Karpas-422 (cell line): Measurements from ENCODE around the gene PGK1. TPM values are rescaled to one million over a fixed set of nuclear protein-coding genes. Genes with fewer than 3 reads are reported as not detected.

ENCODE experiments used
- DNase-seq: peaks from one replicate; pipeline ENCODE4 v3.0.0-alpha.2; 2015
- H2AFZ ChIP-seq: fragments of 200-600 bp; sonication (generic); 2 replicates; pipeline ENCODE4 v1.6.1; 2014; ENCODE audit warnings: antibody characterized with exemption, low read length, mixed read lengths
- H3K27ac ChIP-seq: fragments of 200-600 bp; sonication (generic); 2 replicates; pipeline ENCODE4 v1.5.1; 2014; ENCODE audit warnings: mild to moderate bottlenecking, low read length, moderate library complexity
- H3K27me3 ChIP-seq: fragments of 200-600 bp; sonication (generic); 2 replicates; pipeline ENCODE4 v1.6.1; 2014; ENCODE audit warnings: low read length, mixed read lengths
- H3K36me3 ChIP-seq: fragments of 200-600 bp; sonication (generic); 2 replicates; pipeline ENCODE4 v1.6.1; 2014; ENCODE audit warnings: low read length, mixed read lengths; ENCODE audit not compliant: insufficient read depth
- H3K4me1 ChIP-seq: fragments of 200-600 bp; sonication (generic); 2 replicates; pipeline ENCODE4 v1.6.1; 2014; ENCODE audit warnings: mild to moderate bottlenecking, low read length, mixed read lengths
- H3K4me2 ChIP-seq: fragments of 200-600 bp; sonication (generic); 2 replicates; pipeline ENCODE4 v1.6.1; 2014; ENCODE audit warnings: low read length, low read depth, mild to moderate bottlenecking; ENCODE audit not compliant: poor library complexity, severe bottlenecking
- H3K4me3 ChIP-seq: fragments of 200-600 bp; sonication (generic); 2 replicates; pipeline ENCODE4 v1.5.1; 2014; ENCODE audit warnings: mild to moderate bottlenecking, antibody characterized with exemption, low read length, mixed read lengths
- H3K79me2 ChIP-seq: fragments of 200-600 bp; sonication (generic); 2 replicates; pipeline ENCODE4 v1.6.1; 2014; ENCODE audit warnings: mild to moderate bottlenecking, low read length, mixed read lengths
- H3K9ac ChIP-seq: fragments of 200-600 bp; sonication (generic); 2 replicates; pipeline ENCODE4 v1.6.0; 2014; ENCODE audit warnings: low read length
- H3K9me2 ChIP-seq: fragments of 200-600 bp; sonication (generic), shearing (Covaris generic); replicated peaks from 2 replicates; pipeline ENCODE4 v1.6.0; 2014; ENCODE audit warnings: mild to moderate bottlenecking, low read length, moderate library complexity; ENCODE audit not compliant: insufficient read depth
- H3K9me3 ChIP-seq: fragments of 300-700, 200-600 bp; sonication (generic); 2 replicates; pipeline ENCODE4 v1.6.1; 2014; ENCODE audit warnings: low read length, mixed read lengths
- H4K20me1 ChIP-seq: fragments of 200-600 bp; sonication (generic); 2 replicates; pipeline ENCODE4 v1.6.1; 2014; ENCODE audit warnings: mild to moderate bottlenecking, antibody characterized with exemption, low read length, low read depth; ENCODE audit not compliant: insufficient read depth
- total RNA-seq: library from RNA; depleted of rRNA; stranded (reverse); fragments of >200 nt; shearing (Covaris generic); gene quantifications from 2 replicates; pipeline ENCODE4 v1.2.3, GENCODE V29; 2014; ENCODE audit warnings: low replicate concordance

The PGK1 gene
- total RNA-seq, 1 experiment from 2014 or later: 337 TPM

GRCh38 chrX:78105944-78106650 is 2.0 kb downstream of the PGK1 start:
- Histone ChIP-seq H3K36me3 (peaks cover 37% of the 10 kb centered on the region), H3K27ac (no peak overlapping the region), H3K9ac (peak overlapping the region; percentile 94), H3K9me3 (no peaks in the 10 kb centered on the region), H4K20me1 (peaks cover 46% of the 10 kb centered on the region), H3K27me3 (no peaks in the 10 kb centered on the region), H3K4me1 (peaks cover 45% of the 10 kb centered on the region), H3K4me2 (peak overlapping the region; percentile 77), H3K4me3 (peak overlapping the region; percentile 91), H3K9me2 (no peaks in the 10 kb centered on the region), H3K79me2 (peaks cover 67% of the 10 kb centered on the region), H2AFZ (no peak overlapping the region)
- no peak for DNase-seq

GRCh38 chrX:78106651-78106986 is 2.6 kb downstream of the PGK1 start:
- no peaks in the 10 kb centered on the region for H3K9me3 ChIP-seq
- peaks cover 42% of the 10 kb centered on the region for H3K36me3 ChIP-seq
- no peaks in the 10 kb centered on the region for H3K9me2 ChIP-seq
- H3K27ac ChIP-seq: no peak overlapping the region
- peaks cover 45% of the 10 kb centered on the region for H3K4me1 ChIP-seq
- H3K79me2 ChIP-seq: peaks cover 72% of the 10 kb centered on the region
- DNase-seq: no peak
- H2AFZ ChIP-seq: no peak overlapping the region
- peak overlapping the region; percentile 77 for H3K4me2 ChIP-seq
- H3K4me3 ChIP-seq: peak overlapping the region; percentile 91; the same call in 1 of the 2 replicates
- no peak overlapping the region for H3K9ac ChIP-seq
- peaks cover 49% of the 10 kb centered on the region for H4K20me1 ChIP-seq
- H3K27me3 ChIP-seq: no peaks in the 10 kb centered on the region

GRCh38 chrX:78109458-78109857 is 5.4 kb downstream of the PGK1 start:
- H3K36me3 ChIP-seq: peaks cover 52% of the 10 kb centered on the region
- peaks cover 68% of the 10 kb centered on the region for H4K20me1 ChIP-seq
- H3K9me2 ChIP-seq: no peaks in the 10 kb centered on the region
- H2AFZ ChIP-seq: no peak overlapping the region
- H3K27me3 ChIP-seq: no peaks in the 10 kb centered on the region
- no peaks in the 10 kb centered on the region for H3K9me3 ChIP-seq
- no peak overlapping the region for H3K9ac ChIP-seq
- no peak overlapping the region for H3K4me3 ChIP-seq
- H3K4me1 ChIP-seq: peaks cover 37% of the 10 kb centered on the region
- DNase-seq: no peak
- H3K27ac ChIP-seq: no peak overlapping the region
- H3K79me2 ChIP-seq: peaks cover 96% of the 10 kb centered on the region
- H3K4me2 ChIP-seq: no peak overlapping the region

- no peaks in the 10 kb centered on the region for H3K9me2 ChIP-seq
- H3K9me3 ChIP-seq: no peaks in the 10 kb centered on the region
- H2AFZ ChIP-seq: no peak overlapping the region
- no peak overlapping the region for H3K4me2 ChIP-seq
- H3K9ac ChIP-seq: no peak overlapping the region
- H3K4me1 ChIP-seq: peaks cover 24% of the 10 kb centered on the region
- no peak overlapping the region for H3K4me3 ChIP-seq
- H3K79me2 ChIP-seq: peaks cover 89% of the 10 kb centered on the region
- peaks cover 41% of the 10 kb centered on the region for H3K36me3 ChIP-seq
- H3K27ac ChIP-seq: no peak overlapping the region
- no peak for DNase-seq
- H4K20me1 ChIP-seq: peaks cover 56% of the 10 kb centered on the region
- no peaks in the 10 kb centered on the region for H3K27me3 ChIP-seq
Observed at GRCh38 chrX:78111140-78111931, 7.3 kb downstream of the PGK1 start.

- Histone ChIP-seq H2AFZ (no peak overlapping the region), H3K9me2 (no peaks in the 10 kb centered on the region), H4K20me1 (peaks cover 33% of the 10 kb centered on the region; the same call in 1 of the 2 replicates), H3K4me2 (no peak overlapping the region), H3K27ac (no peak overlapping the region), H3K79me2 (peaks cover 66% of the 10 kb centered on the region), H3K27me3 (no peaks in the 10 kb centered on the region), H3K36me3 (peaks cover 28% of the 10 kb centered on the region), H3K4me1 (no peaks in the 10 kb centered on the region), H3K9ac (no peak overlapping the region), H3K4me3 (no peak overlapping the region), H3K9me3 (no peaks in the 10 kb centered on the region)
- DNase-seq: no peak
Observed at GRCh38 chrX:78116365-78116764, 12.3 kb downstream of the PGK1 start.

- peaks cover 67% of the 10 kb centered on the region for H3K79me2 ChIP-seq
- H4K20me1 ChIP-seq: peaks cover 34% of the 10 kb centered on the region; the same call in 1 of the 2 replicates
- H3K4me3 ChIP-seq: no peak overlapping the region
- H2AFZ ChIP-seq: no peak overlapping the region
- peaks cover 29% of the 10 kb centered on the region for H3K36me3 ChIP-seq
- no peaks in the 10 kb centered on the region for H3K9me2 ChIP-seq
- no peaks in the 10 kb centered on the region for H3K4me1 ChIP-seq
- H3K27ac ChIP-seq: no peak overlapping the region
- no peak overlapping the region for H3K4me2 ChIP-seq
- DNase-seq: no peak
- no peak overlapping the region for H3K9ac ChIP-seq
- no peaks in the 10 kb centered on the region for H3K27me3 ChIP-seq
- no peaks in the 10 kb centered on the region for H3K9me3 ChIP-seq
Observed at GRCh38 chrX:78116766-78117165, 12.7 kb downstream of the PGK1 start.

GRCh38 chrX:78118628-78119027 is 14.6 kb downstream of the PGK1 start:
- no peaks in the 10 kb centered on the region for H3K27me3 ChIP-seq
- no peak overlapping the region for H3K4me2 ChIP-seq
- H2AFZ ChIP-seq: no peak overlapping the region
- no peak overlapping the region for H3K27ac ChIP-seq
- H3K4me1 ChIP-seq: no peaks in the 10 kb centered on the region
- H3K9me3 ChIP-seq: no peaks in the 10 kb centered on the region
- H3K36me3 ChIP-seq: peaks cover 29% of the 10 kb centered on the region
- H3K79me2 ChIP-seq: peaks cover 49% of the 10 kb centered on the region
- no peak overlapping the region for H3K4me3 ChIP-seq
- DNase-seq: no peak
- no peaks in the 10 kb centered on the region for H3K9me2 ChIP-seq
- peaks cover 30% of the 10 kb centered on the region; the same call in 1 of the 2 replicates for H4K20me1 ChIP-seq
- no peak overlapping the region for H3K9ac ChIP-seq

GRCh38 chrX:78119521-78120227 is 15.6 kb downstream of the PGK1 start:
- no peaks in the 10 kb centered on the region for H3K9me3 ChIP-seq
- no peaks in the 10 kb centered on the region for H3K9me2 ChIP-seq
- H3K9ac ChIP-seq: no peak overlapping the region
- no peak overlapping the region for H3K4me2 ChIP-seq
- H3K27me3 ChIP-seq: no peaks in the 10 kb centered on the region
- no peak for DNase-seq
- no peak overlapping the region for H3K4me3 ChIP-seq
- H3K36me3 ChIP-seq: peaks cover 37% of the 10 kb centered on the region
- H3K27ac ChIP-seq: no peak overlapping the region
- H3K4me1 ChIP-seq: no peaks in the 10 kb centered on the region
- no peak overlapping the region for H2AFZ ChIP-seq
- H3K79me2 ChIP-seq: peaks cover 38% of the 10 kb centered on the region
- peaks cover 26% of the 10 kb centered on the region; the same call in 1 of the 2 replicates for H4K20me1 ChIP-seq
